HG03558 (cell line): ENCODE results near the gene IQGAP3.

Experiments used
- ATAC-seq: cut with Tn5 transposase; IDR thresholded peaks from one replicate; pipeline ENCODE4 v1.9.1; 2021; ENCODE audit warnings: moderate number of reproducible peaks; ENCODE audit not compliant: unreplicated experiment; ENCODE audit errors: extremely low read depth

Gene IQGAP3

DNA sequence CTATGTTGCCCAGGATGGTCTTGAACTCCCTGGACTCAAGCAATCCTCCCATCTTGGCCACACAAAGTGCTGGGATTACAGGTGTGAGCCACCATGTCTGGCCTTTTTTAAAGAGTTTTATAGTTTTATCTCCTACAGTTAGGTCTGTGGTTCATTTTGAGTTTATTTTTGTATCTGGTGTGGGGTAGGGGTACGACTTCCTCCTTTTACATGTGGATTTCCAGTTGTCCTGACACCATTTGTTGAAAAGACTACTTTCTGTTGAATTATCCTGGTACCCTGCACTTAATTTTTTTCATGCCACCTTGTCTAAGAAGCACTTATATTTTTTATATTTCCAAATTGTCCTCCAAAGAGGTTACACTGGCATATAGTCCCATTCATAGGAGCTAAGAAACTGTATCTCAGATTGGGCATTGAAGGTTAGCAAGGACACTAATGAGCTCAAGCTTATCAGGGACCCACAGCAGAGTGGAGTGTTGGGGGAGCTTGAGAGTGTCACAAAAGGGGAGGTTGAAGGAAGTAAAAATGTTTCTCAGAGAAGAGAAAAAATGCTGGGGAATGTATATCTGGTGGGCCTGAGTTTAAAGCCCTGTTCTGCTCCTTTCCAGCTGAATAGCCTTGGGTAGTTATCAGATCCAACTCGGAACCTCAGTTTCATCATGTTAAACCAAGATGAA lies 48.4 kb downstream of the IQGAP3 start:
- ATAC-seq, result no peak

DNA sequence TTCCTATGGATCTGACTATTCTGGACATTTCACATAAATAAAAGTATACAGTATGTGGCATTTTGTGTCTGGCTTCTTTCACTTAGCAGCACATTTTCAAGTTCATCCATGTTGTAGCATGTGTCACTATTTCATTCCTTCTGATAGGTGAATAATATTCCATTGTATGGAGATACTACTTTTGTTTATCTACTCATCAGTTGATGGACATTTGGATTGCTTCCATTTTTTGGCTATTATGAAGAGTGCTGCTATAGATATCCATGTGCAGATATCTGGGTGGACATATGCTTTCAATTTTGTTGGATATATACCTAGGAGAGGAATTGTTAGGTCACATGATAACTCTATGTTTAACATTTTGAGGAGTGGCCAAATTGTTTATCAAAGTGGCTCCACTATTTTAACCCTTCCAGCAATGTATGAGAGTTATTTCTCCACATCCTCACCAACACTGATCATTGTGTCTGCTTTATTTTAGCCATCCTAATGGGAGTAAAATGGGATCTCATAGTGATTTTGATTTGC lies 49.9 kb downstream of the IQGAP3 start:
- ATAC-seq, result no peak

GRCh38 chr1:156517748-156518147 lies 54.6 kb downstream of the IQGAP3 start:
- no peak for ATAC-seq

- no peak for ATAC-seq
Observed at GRCh38 chr1:156516821-156517220, 55.5 kb downstream of the IQGAP3 start.

- ATAC-seq, result no peak
Observed at GRCh38 chr1:156515956-156516355, 56.4 kb downstream of the IQGAP3 start.

DNA sequence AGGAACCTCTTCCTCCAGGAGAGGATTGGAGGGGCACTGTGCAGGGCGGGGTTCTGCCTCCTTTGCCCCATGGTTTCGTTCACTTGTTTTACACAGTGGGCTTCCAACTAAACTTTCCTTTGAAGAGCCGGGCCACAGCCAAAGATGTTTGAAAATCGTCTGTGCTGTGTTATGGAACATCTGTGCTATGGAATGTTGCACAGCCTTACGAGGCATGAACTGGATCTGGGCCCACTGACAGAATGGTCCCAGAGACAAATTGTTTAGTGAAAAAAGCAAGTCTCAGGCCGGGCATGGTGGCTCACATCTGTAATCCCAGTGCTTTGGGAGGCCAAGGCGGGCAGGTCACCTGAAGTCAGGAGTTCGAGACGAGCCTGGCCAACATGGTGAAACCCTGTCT lies 59.2 kb downstream of the IQGAP3 start:
- no peak for ATAC-seq

DNA sequence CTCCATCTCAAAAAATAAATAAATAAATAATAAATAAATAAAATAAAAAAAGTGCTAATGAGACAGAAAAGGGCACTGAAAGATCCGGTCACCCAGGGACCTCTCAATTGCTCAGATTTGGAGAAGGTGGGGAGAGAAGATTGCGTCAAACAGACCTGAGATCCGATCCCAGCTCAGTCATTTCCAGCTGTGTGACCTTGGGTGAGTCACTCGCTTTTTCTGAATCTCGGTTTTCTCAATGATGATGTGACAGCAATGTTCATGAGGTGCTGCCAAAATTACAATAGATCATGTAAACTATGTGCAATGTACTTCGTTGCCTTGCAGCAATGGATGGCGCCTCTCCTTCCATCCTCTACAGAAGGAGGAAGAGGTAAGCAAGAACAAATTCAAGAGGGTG lies 60.7 kb downstream of the IQGAP3 start:
- no peak for ATAC-seq

GRCh38 chr1:156510709-156511108 lies 61.7 kb downstream of the IQGAP3 start:
- no peak for ATAC-seq

GRCh38 chr1:156509424-156510034 lies 62.8 kb downstream of the IQGAP3 start:
- no peak for ATAC-seq

DNA sequence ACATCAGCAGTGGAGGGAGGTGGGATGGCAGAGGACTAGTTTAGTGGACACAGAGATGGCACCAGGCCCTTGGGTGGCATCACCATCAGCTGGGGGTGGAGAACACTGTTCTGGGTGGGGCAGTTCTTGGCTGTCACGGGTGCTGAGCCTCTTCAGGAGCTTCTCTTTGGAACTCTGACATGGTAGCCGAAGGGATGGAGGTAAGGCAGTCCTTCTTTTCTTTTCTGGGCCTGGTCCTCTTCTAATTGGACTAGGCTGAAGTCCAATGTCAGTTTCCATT lies 63.5 kb downstream of the IQGAP3 start:
- no peak for ATAC-seq

DNA sequence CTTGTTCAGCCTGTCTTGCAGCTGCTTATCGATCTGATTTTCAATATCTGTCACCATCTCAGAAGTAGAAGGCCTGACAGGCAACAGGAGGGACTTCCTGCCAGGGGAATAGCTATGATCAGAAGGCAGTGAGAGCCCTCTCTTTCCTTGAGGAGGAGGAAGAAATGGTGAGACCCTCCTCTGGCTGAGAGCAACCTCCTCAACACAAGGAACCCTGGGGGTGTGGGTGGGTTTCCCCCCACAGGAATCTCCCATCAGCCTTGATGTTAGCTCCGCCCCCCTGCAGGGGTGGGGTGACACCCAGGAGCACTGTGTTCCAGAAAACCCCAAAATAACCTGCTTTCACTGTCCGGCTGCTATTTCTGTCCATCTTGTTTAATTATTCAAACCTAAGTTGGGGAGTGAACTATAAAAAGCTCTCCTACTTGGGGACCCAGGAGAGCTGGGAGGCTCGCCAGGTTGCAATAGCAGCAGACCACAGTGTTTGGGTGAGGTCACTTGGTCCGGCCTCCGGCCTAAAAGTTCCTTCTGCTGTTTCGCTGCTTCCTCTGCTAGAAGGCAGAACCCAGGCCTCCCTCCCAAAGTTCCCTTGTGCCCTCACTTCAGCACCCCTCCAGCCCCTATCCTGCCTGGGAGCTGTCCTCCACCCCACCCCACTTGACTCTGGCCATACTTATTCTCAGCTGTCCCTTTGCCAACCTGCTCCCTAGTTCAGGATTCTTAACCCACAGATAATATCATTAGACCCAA lies 64.0 kb downstream of the IQGAP3 start:
- ATAC-seq, result no peak

DNA sequence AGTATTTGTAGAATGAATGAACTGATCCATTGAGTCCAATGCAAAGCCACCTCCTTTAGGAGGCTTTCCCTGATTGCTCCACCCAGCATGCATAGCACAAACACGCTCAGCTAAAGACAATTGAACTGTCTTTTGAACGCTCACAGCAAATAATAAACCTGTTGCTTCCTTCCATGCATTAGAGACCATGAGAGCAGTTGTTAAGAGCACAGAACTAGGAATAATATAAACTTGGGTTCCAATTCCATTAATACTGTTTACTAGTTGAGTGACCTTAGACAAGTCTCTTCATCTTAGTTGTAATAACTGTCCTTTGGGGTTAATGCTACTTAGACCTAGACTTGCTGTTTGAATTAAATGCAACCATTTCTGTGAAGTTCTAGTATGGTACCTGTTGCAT lies 65.9 kb downstream of the IQGAP3 start:
- no peak for ATAC-seq

DNA sequence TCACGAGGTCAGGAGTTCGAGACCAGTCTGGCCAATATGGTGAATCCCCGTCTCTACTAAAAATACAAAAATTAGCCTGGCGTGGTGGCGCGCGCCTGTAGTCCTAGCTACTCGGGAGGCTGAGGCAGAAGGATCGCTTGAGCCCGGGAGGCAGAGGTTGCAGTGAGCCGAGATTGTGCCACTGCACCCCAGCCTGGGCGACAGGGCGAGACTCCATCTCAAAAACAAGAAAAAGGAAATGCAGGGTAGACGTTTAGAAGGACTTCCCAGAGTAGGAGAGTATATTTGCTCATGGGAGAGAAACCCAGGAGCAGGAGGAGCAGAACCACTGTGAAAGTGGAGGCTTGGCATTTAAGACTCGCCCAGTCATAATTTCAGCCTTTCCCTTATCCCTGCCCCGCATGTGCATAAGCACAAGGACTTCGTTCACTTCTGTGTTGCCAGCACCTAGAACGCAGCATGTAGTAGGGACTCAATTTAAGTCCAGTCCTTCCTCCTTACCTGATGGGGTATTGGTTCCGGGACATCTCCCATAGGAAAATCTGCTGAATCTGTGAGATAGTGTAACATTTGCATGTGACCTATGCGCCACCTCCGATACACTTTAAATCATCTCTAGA lies 66.6 kb downstream of the IQGAP3 start:
- no peak for ATAC-seq

DNA sequence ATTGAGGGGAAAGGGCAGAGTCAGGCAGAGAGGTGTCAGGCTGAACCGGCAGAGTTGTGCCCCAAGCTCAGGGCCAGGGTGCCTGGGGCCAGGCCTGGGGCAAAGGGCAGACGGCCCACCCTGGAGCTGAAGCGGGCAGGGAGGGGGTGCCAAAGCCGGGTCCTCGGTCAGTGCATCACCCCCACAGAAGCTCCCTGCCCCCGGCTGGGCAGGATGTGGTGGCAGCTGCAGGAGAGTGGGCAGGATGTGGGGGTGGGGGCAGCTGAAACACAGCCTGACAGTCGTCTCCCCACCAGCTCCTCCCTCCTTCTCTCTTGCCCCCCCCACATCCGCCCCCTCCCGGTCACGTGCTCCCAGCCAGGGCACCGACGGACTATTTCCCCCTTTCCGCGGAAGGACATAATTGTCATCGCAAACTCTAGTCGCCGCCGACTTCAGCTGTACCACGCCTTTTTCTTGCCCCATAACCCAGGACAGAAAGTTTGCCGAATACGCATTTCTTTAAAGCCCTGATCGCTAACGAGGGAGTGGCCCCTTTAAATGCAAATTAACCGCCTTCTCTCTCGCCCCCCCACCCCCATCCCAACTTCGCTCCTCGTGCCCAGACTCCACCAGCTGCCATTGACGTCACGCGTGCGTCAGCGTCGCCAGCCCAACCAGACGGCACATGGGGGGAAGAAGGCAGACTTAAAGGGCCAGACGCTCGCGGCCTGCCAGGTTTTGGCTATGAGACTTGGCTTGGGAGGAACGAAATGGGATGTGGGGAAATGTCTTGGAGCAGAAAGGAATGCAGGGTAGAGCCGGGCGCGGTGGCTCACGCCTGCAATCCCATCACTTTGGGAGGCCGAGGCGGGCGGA lies 67.3 kb downstream of the IQGAP3 start:
- no peak for ATAC-seq

GRCh38 chr1:156504438-156504813 lies 67.9 kb downstream of the IQGAP3 start:
- ATAC-seq, result no peak

- ATAC-seq, result no peak
Observed at GRCh38 chr1:156503698-156504437, 68.5 kb downstream of the IQGAP3 start.

DNA sequence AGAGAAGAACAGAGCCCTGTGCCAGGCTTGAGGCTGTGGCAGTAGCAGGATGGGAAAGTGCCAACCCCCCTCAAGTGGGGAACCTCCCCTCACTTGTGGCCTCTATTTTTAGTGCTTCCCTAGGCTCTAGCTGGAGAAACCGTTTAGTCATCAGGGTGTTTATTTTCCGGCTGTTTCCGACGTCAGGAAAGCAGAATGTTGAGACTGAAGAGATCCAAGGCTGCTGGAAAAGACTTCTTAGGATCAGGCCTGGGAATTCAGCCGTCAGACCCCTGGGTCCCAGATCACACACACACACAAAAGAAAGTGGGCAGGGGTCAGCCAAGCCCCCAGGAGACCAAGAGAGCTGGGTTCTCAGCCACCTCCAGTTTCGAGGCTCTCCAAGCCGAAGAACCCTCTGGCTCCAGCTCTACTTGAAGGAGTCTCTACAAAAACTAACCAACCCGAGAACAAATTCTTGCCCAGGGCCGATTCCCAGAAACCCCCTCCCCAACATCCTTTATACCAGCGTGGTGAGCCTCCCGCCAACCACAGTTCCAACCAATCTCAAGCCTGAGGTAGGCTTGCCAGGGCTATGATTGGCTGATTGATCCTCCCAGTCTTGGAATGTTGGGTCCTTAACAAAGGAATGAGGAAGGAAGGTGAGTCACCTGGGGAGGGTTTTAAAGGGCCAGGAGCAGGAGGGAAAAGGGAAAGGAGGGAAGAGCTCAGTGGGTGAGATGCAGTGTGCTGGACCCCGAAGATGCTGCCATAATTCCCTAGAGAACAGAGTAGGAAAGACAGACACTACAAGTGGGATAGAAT lies 69.3 kb downstream of the IQGAP3 start:
- no peak for ATAC-seq

DNA sequence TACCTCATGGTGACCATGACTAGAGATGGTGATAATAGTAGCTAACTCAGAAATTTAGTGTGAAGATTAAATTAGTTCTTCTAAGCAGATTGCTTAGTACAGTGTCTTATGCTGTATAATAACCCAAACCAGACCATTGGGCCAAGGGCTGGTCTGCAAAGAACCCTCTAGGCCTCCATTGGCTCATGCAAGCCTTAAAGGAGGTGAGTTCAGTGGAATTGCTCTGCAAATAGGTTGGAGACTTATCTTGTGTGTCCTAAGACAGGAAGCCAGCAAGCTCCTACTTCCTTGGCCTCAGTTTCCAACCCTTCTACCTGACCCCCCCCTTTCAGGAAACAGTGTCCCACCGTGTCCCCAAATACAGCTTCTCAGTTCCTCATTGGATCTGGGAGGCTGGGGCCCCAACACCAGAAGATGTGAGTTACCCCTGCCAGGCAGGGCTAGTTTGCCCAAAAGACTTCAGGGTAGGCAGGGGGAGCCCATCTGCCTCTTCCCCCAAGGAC lies 69.9 kb downstream of the IQGAP3 start:
- no peak for ATAC-seq
